BJ (cell line): ENCODE results near the gene ALK. TPM values are rescaled to one million over a fixed set of nuclear protein-coding genes. Genes with fewer than 3 reads are reported as not detected.

Source experiments
- CTCF ChIA-PET: fragments of 350-600 bp; formaldehyde crosslinking; extraction: SDS; loops from one replicate; lab custom pipeline; 2021; ENCODE audit warnings: antibody characterized with exemption, inconsistent platforms; lab: Yijun Ruan, JAX
- POLR2A ChIA-PET: fragments of 300-600 bp; sonication (Branson Sonifier 250); formaldehyde crosslinking; extraction: SDS; loops from one replicate; lab custom pipeline; 2021; ENCODE audit warnings: antibody characterized with exemption; lab: Charles Lee
- DNase-seq: peaks from one replicate; pipeline ENCODE4 v3.0.0-alpha.2; 2011; ENCODE audit warnings: low read depth
- H3K27me3 ChIP-seq: 2 replicates; pipeline ENCODE4 v1.6.0; 2011; ENCODE audit warnings: low read length; ENCODE audit not compliant: control insufficient read depth, insufficient read depth
- H3K36me3 ChIP-seq: 2 replicates; pipeline ENCODE4 v1.5.1; 2011; ENCODE audit warnings: low read length; ENCODE audit not compliant: control insufficient read depth, insufficient read depth
- H3K4me3 ChIP-seq: 2 replicates; pipeline ENCODE4 v1.5.1; 2011; ENCODE audit warnings: low read depth, mild to moderate bottlenecking, control low read depth, low read length
- polyA plus RNA-seq: library from polyadenylated mRNA; depleted of rRNA; stranded (reverse); fragments of >200 nt; gene quantifications from 2 replicates; pipeline ENCODE4 v1.2.3, GENCODE V29; 2011
- TF ChIP-seq, protein P1 (sequence below): IDR thresholded peaks from 2 replicates; pipeline ENCODE4 v1.5.1; 2011; ENCODE audit warnings: low read depth, mild to moderate bottlenecking, control low read depth, inconsistent platforms, low read length, moderate library complexity; ENCODE audit not compliant: insufficient read depth

ALK gene
- polyA plus RNA-seq, 1 experiment = not detected

DNA sequence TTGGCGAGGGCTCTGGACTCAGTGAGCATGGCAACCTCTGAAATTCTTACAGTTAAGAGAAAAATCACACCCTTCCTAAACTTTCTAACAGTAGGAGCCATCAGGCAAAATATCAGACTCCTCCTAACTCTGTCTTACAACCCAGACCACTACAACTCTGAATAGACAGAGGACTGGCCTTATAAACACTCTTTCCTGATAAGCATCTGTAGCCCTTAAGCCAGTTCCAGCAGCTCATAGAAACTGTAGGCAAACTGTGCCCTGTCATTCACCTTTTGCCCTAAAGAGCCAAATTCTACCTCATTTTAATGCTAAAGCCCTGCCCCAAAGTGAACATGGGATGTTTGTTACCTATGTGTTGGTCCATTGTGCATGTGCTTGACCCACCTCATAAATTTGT, 304.8 kb downstream of the ALK start:
- Histone ChIP-seq H3K36me3 (no peaks in the 10 kb centered on the region), H3K27me3 (peaks cover 1% of the 10 kb centered on the region), H3K4me3 (no peak overlapping the region)
- ChIA-PET POLR2A (no interaction called here), CTCF (no interaction called here)
- DNase-seq = no peak
- TF ChIP-seq, protein P1, sequence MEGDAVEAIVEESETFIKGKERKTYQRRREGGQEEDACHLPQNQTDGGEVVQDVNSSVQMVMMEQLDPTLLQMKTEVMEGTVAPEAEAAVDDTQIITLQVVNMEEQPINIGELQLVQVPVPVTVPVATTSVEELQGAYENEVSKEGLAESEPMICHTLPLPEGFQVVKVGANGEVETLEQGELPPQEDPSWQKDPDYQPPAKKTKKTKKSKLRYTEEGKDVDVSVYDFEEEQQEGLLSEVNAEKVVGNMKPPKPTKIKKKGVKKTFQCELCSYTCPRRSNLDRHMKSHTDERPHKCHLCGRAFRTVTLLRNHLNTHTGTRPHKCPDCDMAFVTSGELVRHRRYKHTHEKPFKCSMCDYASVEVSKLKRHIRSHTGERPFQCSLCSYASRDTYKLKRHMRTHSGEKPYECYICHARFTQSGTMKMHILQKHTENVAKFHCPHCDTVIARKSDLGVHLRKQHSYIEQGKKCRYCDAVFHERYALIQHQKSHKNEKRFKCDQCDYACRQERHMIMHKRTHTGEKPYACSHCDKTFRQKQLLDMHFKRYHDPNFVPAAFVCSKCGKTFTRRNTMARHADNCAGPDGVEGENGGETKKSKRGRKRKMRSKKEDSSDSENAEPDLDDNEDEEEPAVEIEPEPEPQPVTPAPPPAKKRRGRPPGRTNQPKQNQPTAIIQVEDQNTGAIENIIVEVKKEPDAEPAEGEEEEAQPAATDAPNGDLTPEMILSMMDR = no peak

DNA sequence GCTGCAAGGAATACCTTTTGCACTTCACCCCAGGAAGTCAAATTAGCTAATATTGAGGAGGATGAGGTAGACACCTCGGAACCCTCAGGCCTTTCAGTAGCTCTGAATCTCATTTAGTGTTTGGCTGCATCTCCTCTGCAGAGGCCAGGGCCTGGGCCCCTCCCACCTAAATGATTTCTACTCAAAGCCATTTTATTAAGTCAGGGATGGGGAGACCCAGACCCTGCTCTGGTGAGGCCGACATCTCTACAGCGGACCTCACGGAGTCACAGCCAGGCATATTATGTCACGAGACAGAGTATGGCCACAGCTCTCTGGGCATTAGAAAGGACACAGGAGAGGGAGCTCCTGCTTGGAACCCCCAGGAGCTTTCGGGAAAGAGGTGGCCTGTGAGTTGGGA, 305.5 kb downstream of the ALK start:
- TF ChIP-seq, protein P1 = no peak
- ChIA-PET POLR2A (no interaction called here), CTCF (interaction anchor here (0.9 kb wide), 1 partner anchor 59 kb away, joined by 3 read pairs; no protein-coding TSS in a partner anchor)
- peaks cover 1% of the 10 kb centered on the region for H3K27me3 ChIP-seq
- no peaks in the 10 kb centered on the region for H3K36me3 ChIP-seq
- no peak for DNase-seq
- H3K4me3 ChIP-seq = no peak overlapping the region

DNA sequence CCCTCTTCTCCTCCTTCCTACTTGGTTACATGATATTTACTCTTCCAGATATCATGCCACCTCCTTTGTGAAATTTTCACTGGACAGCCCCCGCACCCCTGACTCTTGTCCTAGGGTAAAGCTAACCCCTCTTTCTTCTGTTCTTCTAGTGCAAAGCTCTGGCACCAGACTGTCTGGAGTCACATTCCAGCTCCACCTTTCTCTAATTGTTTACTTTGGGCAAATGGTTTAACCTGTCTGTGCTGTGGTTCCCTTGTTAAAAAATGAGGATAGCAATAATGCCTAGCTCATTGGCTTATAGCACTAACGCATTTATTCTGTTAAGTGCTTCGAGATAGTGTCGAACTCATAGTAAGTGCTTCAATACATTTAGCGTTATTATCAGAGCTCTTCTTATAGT, 306.2 kb downstream of the ALK start:
- POLR2A ChIA-PET = no interaction called here

DNA sequence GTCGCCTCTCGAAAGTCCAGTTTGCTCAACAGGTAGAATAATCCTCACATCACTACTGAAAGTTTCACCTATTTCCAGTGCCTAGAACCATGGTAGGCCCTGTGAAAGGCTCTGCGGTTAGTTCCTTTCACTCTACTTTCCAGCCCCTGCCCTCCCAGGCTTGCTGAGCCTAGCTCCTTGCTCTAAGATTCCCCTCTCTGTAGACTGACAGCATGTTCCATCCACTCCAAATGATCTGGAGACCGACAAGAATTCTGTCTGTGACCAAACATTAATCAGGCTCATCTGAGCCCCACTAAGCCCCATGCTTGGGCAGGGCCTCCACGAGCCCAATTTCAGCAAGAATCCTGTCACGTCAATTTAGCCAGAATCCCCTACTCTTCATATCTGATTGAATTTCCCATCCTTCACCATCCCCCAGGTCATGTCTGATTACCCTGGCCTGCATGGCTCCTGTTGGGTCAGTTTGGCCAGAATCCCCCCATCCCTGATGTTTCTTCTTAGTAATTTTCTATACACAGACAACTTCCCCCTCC, 307.0 kb downstream of the ALK start:
- CTCF ChIA-PET = interaction anchor here (0.7 to 1.3 kb wide), 3 partner anchors 8 to 26 kb away, joined by 3 to 4 read pairs (median 3); no protein-coding TSS in a partner anchor
- TF ChIP-seq, protein P1 = no peak
- no peak for DNase-seq
- POLR2A ChIA-PET = no interaction called here
- H3K27me3 ChIP-seq = peaks cover 1% of the 10 kb centered on the region
- no peak overlapping the region for H3K4me3 ChIP-seq
- no peaks in the 10 kb centered on the region for H3K36me3 ChIP-seq

More for the DNA sequence above, 306.2 kb downstream of the ALK start:
- H3K4me3 ChIP-seq = no peak overlapping the region
- no peaks in the 10 kb centered on the region for H3K36me3 ChIP-seq
- no peak for DNase-seq
- peaks cover 1% of the 10 kb centered on the region for H3K27me3 ChIP-seq
- CTCF ChIA-PET = no interaction called here
- TF ChIP-seq, protein P1 = no peak

DNA sequence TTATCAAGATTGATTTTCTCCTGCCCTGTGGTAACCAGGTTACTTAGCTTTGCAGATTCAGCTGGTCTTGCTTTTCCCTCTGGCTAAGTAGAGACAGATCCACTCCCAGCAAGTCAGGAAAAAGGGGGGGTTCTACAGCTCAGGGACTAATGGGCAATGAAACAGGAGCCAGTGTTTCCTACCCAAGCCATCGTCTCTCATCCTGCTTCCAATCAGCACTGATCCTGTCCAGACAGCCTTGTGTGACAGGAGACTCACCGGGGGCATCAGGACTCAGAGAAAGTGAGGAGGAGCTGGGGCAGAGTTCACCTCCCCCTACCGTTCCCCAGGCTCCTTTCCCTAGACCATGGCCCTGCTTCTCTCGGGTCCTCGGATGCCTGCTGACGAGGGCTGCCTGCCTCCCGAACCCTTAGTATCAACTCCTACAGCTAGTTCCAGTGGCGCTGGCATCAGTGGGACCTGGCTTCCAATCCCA, 307.6 kb downstream of the ALK start:
- Histone ChIP-seq H3K27me3 (peaks cover 1% of the 10 kb centered on the region), H3K4me3 (no peak overlapping the region), H3K36me3 (no peaks in the 10 kb centered on the region)
- ChIA-PET POLR2A (no interaction called here), CTCF (interaction anchor here (0.7 to 1.3 kb wide), 3 partner anchors 8 to 25 kb away, joined by 3 to 4 read pairs (median 3); no protein-coding TSS in a partner anchor)
- DNase-seq = no peak
- TF ChIP-seq, protein P1 = no peak
